ENCODE data around the gene ZNF860.
A peak's percentile ranks its signal among the peaks of the same experiment; 100 is the strongest.

The ZNF860 gene

DNA sequence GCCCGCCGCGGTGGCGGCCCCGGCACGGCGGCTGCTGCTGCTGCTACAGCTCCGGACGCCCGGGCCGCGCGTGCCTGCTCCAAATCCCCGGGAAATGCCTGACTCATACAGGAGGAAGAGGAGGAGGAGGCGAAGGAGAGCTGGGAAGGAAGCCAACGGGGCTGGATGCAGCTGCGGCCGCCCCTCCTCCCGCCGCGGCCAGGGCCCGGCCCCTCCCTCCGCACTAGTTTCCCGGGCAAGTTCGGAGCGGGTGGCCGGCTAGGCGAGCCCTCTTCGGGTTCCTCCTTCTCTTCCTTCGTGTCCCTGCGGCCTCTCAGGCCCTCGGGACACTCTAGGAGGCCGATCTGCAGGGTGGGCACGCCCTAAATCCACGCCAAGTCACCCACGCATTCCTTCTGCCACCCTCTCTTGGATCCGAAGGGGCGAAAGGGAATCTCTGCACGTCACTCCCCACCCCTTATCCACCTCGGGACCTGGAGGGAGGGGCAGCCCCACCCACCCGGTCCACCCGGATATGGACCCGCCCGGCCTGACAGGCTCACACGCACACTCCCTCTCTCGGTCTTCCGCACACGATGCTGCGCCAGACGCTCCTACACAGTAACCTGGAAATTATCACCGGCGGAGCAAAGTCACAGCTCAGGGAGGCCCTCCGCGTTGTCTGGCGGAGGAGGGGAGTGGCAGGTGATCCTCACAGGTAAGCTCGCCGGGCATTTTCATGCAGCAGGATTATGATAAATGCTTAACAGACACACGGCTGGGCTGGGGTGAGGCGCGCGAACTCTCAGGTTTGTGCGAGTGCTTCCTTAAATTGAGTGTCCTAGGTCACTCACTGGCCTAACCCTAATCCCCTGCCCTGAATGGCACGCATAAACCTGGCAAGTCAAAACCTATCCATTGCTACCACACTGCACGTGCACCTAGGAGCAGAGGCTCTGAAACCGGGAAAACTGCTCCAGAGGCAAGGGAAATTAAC is at the start of gene ZNF860, which contains the start of gene OSBPL10:
Gene ZNF860 (plus strand): TSS at position 545 of the 976 bp plus-strand sequence. CDS start 7,330 bp downstream, outside the sequence.
Gene OSBPL10 (minus strand): TSS at position 57 of the 976 bp plus-strand sequence. CDS start 83 bp downstream, outside the sequence.
- Histone ChIP-seq H3K9ac (ENCODE audit: low read length) (peak within 1 kb of the TSS; percentile 16), H3K4me3 (ENCODE audit: low read length) (peak within 1 kb of the TSS; percentile 72), H3K36me3 (ENCODE audit: control insufficient read depth, insufficient read depth, low read length) (no peaks in the 10 kb centered on the region), H3K4me1 (ENCODE audit: control insufficient read depth, insufficient read depth, low read length) (no peaks in the 10 kb centered on the region), H3K27me3 (ENCODE audit: control insufficient read depth, insufficient read depth, low read length) (no peaks in the 10 kb centered on the region), H3K27ac (ENCODE audit: low read depth, low read length) (peak within 1 kb of the TSS; percentile 62)

DNA sequence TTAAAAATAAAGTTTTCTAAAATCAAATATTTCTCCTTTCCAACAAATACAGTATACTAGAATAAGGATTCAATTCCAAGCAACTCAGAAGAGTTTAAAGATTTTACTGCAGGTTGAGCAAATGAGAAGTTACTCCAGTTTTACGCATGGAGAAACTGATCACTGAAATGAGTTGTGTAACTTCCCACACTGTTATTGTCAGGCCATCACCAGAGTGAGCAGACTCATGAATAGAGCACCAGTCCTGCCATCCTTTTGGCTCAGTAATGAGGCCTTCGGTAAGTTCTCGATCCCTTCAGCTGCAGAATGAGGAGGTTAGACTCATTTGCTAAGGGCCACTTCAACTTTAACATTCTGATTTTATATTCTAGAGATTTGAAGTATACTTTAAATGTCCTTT is 48.6 kb upstream of the ZNF860 start:
- H3K27me3 ChIP-seq (ENCODE audit: control insufficient read depth, insufficient read depth, low read length): no peaks in the 10 kb centered on the region
- no peak overlapping the region for H3K27ac ChIP-seq (ENCODE audit: low read depth, low read length)
- no peak overlapping the region for H3K4me3 ChIP-seq (ENCODE audit: low read length)
- no peaks in the 10 kb centered on the region for H3K4me1 ChIP-seq (ENCODE audit: control insufficient read depth, insufficient read depth, low read length)
- no peaks in the 10 kb centered on the region for H3K36me3 ChIP-seq (ENCODE audit: control insufficient read depth, insufficient read depth, low read length)
- no peak overlapping the region for H3K9ac ChIP-seq (ENCODE audit: low read length)

DNA sequence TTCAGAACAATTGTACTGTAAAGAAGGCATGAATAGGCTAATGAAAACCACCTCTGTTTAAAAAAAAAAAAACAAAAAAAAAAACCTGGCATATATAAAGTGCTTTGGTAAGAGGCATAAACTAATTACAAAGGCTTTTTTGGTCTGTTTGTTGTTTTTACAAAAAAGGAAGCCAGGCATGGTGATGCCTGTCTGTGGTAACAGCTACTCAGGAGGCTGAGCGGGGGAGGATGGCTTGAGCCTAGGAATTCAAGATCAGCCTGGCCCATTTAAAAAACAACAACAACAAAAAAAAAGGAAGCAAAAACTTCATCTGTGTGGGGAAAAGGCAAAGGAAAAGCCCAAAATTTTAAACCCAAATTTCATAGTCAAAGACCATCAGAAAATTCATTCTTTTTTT is 47.5 kb upstream of the ZNF860 start:
- H3K27me3 ChIP-seq (ENCODE audit: control insufficient read depth, insufficient read depth, low read length): no peaks in the 10 kb centered on the region
- no peaks in the 10 kb centered on the region for H3K36me3 ChIP-seq (ENCODE audit: control insufficient read depth, insufficient read depth, low read length)
- no peak overlapping the region for H3K9ac ChIP-seq (ENCODE audit: low read length)
- H3K4me3 ChIP-seq (ENCODE audit: low read length): no peak overlapping the region
- no peak overlapping the region for H3K27ac ChIP-seq (ENCODE audit: low read depth, low read length)
- no peaks in the 10 kb centered on the region for H3K4me1 ChIP-seq (ENCODE audit: control insufficient read depth, insufficient read depth, low read length)

DNA sequence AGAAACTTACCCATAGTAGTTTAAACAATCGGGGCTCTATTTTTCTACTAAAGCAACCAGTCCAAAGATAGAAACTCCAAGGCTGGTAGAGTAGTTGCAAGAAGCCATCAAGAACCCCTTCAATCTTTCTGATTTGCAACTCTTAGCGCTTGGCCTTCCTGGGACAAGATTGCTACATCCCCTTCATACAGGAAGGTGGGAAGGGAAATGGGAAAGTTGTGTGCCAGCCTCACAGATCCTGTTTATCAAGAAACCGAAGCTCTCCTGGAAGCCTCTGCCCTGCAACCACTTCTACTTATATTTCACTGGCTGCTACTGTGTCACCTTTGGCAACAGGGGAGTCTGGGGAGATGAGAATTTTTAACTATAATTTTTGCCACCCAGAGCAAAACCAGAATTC is 46.7 kb upstream of the ZNF860 start:
- Histone ChIP-seq H3K9ac (ENCODE audit: low read length) (no peak overlapping the region), H3K36me3 (ENCODE audit: control insufficient read depth, insufficient read depth, low read length) (no peaks in the 10 kb centered on the region), H3K27me3 (ENCODE audit: control insufficient read depth, insufficient read depth, low read length) (no peaks in the 10 kb centered on the region), H3K27ac (ENCODE audit: low read depth, low read length) (no peak overlapping the region), H3K4me3 (ENCODE audit: low read length) (no peak overlapping the region), H3K4me1 (ENCODE audit: control insufficient read depth, insufficient read depth, low read length) (no peaks in the 10 kb centered on the region)

DNA sequence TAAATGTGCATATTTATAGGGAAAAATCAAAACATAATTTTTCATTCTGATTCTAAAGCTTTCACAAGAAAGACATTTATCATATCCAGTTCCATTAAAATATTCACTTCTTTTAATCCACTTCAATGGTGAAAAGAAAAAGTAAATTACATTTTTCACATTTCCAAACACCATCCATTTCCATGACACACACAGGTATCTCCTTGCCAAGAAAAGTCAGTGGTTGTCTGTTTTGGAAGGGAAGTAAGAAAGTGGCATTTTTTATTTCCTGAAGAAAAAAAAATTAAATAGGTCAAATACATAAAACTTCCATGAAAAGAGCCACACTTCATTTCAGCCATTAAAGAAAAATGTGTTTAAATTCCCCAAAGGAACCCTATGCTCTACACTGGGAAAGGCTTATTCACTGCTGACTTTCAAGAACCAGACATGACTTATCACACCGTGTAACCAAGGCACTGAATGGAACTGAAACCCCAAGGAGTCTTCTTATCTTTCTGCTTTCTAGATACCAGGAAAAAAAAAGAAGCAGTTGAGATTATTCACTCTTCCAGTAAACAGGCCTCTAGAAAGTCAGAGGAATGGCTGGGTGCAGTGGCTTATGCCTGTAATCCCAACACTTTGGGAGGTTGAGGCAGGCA is 45.0 kb upstream of the ZNF860 start:
- Histone ChIP-seq H3K27ac (ENCODE audit: low read depth, low read length) (no peak overlapping the region), H3K4me1 (ENCODE audit: control insufficient read depth, insufficient read depth, low read length) (no peaks in the 10 kb centered on the region)

DNA sequence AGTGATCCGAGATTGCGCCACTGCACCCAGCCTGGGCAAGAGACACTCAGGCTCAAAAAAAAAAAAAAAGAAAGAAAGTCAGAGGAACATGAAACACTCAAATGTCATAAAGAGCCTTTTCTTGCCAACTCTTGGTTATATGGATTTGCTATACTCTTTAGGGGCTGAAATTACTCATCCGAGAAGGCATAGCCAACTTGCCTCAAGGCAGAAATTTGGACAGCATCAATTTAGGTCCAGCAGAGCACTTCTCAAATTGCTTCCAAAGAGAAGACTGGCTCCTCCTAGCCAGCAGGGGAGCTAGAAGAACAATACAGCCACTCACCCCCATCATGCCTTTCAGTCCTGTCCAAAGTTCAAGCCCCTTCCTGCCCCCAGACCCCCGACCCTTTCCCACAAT is 44.3 kb upstream of the ZNF860 start:
- no peaks in the 10 kb centered on the region for H3K27me3 ChIP-seq (ENCODE audit: control insufficient read depth, insufficient read depth, low read length)

More for the DNA sequence above, 45.0 kb upstream of the ZNF860 start:
- H3K27me3 ChIP-seq (ENCODE audit: control insufficient read depth, insufficient read depth, low read length): no peaks in the 10 kb centered on the region
- no peak overlapping the region for H3K4me3 ChIP-seq (ENCODE audit: low read length)
- no peaks in the 10 kb centered on the region for H3K36me3 ChIP-seq (ENCODE audit: control insufficient read depth, insufficient read depth, low read length)
- no peak overlapping the region for H3K9ac ChIP-seq (ENCODE audit: low read length)

DNA sequence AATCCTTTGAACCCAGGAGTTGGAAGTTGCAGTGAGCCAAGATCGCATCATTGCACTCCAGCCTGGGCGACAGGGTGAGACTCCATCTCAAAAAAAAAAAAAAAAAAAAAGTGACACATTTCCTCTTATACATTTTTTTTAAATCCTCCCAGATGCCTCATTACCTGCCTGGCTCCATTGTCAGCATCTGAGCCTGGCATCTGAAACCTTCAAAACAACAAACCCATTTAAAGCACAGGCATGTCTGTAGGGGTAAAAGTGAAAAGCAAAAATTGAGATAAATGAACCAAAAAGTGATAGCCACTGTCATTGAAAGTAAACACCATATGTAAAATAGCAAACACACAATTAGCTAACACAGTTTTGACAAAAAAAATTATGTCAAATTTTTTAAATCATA is 39.1 kb upstream of the ZNF860 start:
- Histone ChIP-seq H3K9ac (ENCODE audit: low read length) (no peak overlapping the region), H3K27me3 (ENCODE audit: control insufficient read depth, insufficient read depth, low read length) (no peaks in the 10 kb centered on the region), H3K36me3 (ENCODE audit: control insufficient read depth, insufficient read depth, low read length) (no peaks in the 10 kb centered on the region), H3K4me1 (ENCODE audit: control insufficient read depth, insufficient read depth, low read length) (no peaks in the 10 kb centered on the region), H3K4me3 (ENCODE audit: low read length) (no peak overlapping the region), H3K27ac (ENCODE audit: low read depth, low read length) (no peak overlapping the region)

More for the DNA sequence above, 44.3 kb upstream of the ZNF860 start:
- H3K27ac ChIP-seq (ENCODE audit: low read depth, low read length): no peak overlapping the region
- no peak overlapping the region for H3K9ac ChIP-seq (ENCODE audit: low read length)
- H3K4me3 ChIP-seq (ENCODE audit: low read length): no peak overlapping the region
- H3K36me3 ChIP-seq (ENCODE audit: control insufficient read depth, insufficient read depth, low read length): no peaks in the 10 kb centered on the region
- H3K4me1 ChIP-seq (ENCODE audit: control insufficient read depth, insufficient read depth, low read length): no peaks in the 10 kb centered on the region

DNA sequence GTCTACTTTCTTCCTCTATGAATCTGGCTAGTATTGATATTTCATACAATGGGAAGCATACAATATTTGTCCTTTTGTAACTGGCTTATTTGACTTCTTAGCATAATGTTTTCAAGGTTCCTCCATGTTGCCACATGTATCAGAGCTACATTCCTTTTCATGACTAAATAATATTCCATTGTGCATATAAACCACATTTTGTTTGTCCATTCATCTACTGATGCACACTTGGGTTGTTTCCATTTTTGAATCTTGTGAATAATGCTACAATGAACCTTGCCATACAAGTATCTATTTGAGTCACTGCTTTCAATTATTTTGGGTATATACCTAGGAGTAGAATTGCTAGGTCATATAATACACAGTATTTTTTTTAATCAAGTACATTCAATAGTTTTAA is 38.5 kb upstream of the ZNF860 start:
- Histone ChIP-seq H3K9ac (ENCODE audit: low read length) (no peak overlapping the region), H3K4me1 (ENCODE audit: control insufficient read depth, insufficient read depth, low read length) (no peaks in the 10 kb centered on the region), H3K36me3 (ENCODE audit: control insufficient read depth, insufficient read depth, low read length) (no peaks in the 10 kb centered on the region)

DNA sequence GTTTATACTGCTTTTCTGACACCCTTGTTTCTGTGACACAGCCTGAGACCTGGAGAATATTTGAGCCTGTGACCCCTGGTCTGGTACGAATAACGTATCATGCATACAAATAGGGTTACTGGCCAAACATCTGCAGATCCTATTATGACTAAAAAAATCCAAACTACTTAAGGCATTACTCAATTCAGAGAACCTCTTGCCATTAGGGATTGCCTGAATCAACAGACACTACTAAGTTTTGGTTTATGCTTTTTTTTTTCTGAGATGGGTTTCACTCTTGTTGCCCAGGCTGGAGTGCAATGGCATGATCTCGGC is 35.9 kb upstream of the ZNF860 start:
- H3K9ac ChIP-seq (ENCODE audit: low read length): no peak overlapping the region
- H3K36me3 ChIP-seq (ENCODE audit: control insufficient read depth, insufficient read depth, low read length): no peaks in the 10 kb centered on the region
- no peak overlapping the region for H3K4me3 ChIP-seq (ENCODE audit: low read length)
- H3K4me1 ChIP-seq (ENCODE audit: control insufficient read depth, insufficient read depth, low read length): no peaks in the 10 kb centered on the region
- H3K27ac ChIP-seq (ENCODE audit: low read depth, low read length): no peak overlapping the region
- no peaks in the 10 kb centered on the region for H3K27me3 ChIP-seq (ENCODE audit: control insufficient read depth, insufficient read depth, low read length)

More for the DNA sequence above, 38.5 kb upstream of the ZNF860 start:
- Histone ChIP-seq H3K4me3 (ENCODE audit: low read length) (no peak overlapping the region), H3K27me3 (ENCODE audit: control insufficient read depth, insufficient read depth, low read length) (no peaks in the 10 kb centered on the region), H3K27ac (ENCODE audit: low read depth, low read length) (no peak overlapping the region)

DNA sequence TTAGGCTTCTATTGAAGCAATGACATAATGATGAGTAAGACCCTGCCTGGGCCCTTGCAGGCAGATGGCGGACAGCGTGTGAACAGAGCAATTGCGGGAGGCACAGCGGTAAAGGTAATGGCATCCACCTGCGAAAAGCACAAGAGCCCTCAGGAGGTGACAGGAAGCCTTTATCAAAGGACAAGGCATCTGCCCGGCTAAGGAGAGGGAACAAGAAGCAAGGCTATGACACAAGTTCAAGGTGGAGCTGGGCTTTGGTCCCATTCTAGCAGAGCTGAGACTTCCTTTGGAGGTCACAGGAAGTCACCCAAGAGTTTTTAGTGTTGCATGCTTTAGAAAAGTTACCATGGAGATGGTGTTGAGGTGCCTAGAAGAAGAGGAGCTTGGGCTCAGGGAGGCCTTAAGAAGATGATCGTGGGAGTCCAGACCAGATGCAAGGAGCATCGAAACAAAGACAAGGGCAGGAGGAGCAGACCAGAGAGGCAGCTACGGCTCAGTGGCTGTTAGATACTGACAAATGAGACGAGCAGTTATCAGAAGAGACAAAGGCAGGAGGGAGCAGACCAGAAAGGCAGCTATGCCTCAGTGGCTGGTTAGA is 35.0 kb upstream of the ZNF860 start:
- Histone ChIP-seq H3K9ac (ENCODE audit: low read length) (no peak overlapping the region), H3K4me3 (ENCODE audit: low read length) (no peak overlapping the region), H3K27ac (ENCODE audit: low read depth, low read length) (no peak overlapping the region), H3K36me3 (ENCODE audit: control insufficient read depth, insufficient read depth, low read length) (no peaks in the 10 kb centered on the region), H3K27me3 (ENCODE audit: control insufficient read depth, insufficient read depth, low read length) (no peaks in the 10 kb centered on the region), H3K4me1 (ENCODE audit: control insufficient read depth, insufficient read depth, low read length) (no peaks in the 10 kb centered on the region)

DNA sequence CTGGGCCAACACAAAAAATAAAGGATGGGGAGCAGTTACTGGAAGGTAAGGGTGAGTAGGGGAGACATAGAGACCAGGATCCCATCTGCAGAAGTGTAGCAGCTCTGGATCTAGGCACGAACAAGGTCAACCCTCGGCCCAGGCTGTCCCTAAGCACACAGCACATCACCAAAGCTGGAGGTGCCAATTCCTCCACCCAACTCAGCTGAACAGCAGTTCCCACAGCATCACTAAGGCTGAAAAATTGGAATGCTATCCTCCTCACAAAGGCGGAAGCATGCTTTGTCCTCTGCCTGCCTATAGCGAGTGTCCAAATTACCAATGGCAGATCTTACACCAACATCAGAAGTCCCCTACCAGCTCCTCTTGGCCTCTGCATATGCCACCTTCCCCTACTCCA is 34.4 kb upstream of the ZNF860 start:
- Histone ChIP-seq H3K4me1 (ENCODE audit: control insufficient read depth, insufficient read depth, low read length) (no peaks in the 10 kb centered on the region), H3K4me3 (ENCODE audit: low read length) (no peak overlapping the region), H3K36me3 (ENCODE audit: control insufficient read depth, insufficient read depth, low read length) (no peaks in the 10 kb centered on the region), H3K27ac (ENCODE audit: low read depth, low read length) (no peak overlapping the region), H3K9ac (ENCODE audit: low read length) (no peak overlapping the region), H3K27me3 (ENCODE audit: control insufficient read depth, insufficient read depth, low read length) (no peaks in the 10 kb centered on the region)

DNA sequence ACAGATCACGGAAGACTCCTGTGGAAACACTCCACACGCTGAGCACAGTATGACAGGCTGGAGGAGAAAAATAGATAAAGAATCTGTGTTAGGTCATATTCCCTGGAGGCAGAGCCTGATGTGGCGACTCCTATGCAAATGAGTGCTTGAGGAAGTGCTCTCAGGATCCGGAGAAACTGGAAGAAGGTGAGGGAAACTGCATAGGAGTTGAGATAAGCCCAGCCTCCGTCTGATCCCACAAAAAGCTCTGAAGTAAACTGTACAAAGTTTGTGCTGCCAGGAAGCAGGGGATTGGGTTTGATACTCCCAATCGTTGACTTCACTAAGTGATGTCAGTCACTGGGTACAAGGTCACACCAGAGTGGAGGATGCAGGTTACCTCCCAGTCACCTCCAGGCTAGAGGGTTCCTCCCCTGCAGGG is 33.9 kb upstream of the ZNF860 start:
- no peak overlapping the region for H3K9ac ChIP-seq (ENCODE audit: low read length)
- H3K36me3 ChIP-seq (ENCODE audit: control insufficient read depth, insufficient read depth, low read length): no peaks in the 10 kb centered on the region
- no peak overlapping the region for H3K4me3 ChIP-seq (ENCODE audit: low read length)
- H3K27me3 ChIP-seq (ENCODE audit: control insufficient read depth, insufficient read depth, low read length): no peaks in the 10 kb centered on the region
- no peaks in the 10 kb centered on the region for H3K4me1 ChIP-seq (ENCODE audit: control insufficient read depth, insufficient read depth, low read length)
- H3K27ac ChIP-seq (ENCODE audit: low read depth, low read length): no peak overlapping the region

All from rectal smooth muscle tissue (tissue), 1 donor.